B cell (primary cell): ENCODE measurements around the gene TGFA.

Source experiments
- EZH2 ChIP-seq: IDR thresholded peaks from 2 replicates; pipeline ENCODE4 v1.6.1; 2012; ENCODE audit warnings: borderline replicate concordance, low read depth, mild to moderate bottlenecking, moderate library complexity, low read length; ENCODE audit not compliant: insufficient read depth, poor library complexity, severe bottlenecking
- TF ChIP-seq, protein P1 (sequence below): fragments of 200-600 bp; IDR thresholded peaks from one replicate; pipeline ENCODE4 v1.8.0; 2022; ENCODE audit warnings: antibody characterized with exemption, mild to moderate bottlenecking

DNA sequence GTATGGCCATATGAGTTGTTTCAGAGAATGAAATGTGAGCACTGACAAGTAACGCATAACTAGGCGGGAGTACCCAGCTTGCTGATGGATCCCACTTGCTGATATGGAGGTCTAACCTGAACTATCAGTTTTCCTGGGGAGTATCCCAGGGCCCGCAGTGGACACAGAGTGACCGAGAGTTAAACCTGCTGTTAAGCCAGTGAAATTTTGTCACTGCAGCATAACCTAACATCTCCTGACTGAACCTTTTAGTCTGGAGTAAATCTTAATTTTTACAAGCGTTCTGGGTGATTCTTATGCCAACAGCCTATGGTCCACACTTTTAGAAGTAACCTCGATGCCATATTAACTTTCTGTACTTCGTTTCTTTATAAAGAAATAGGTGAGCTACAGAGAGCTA, 54.4 kb downstream of the TGFA start:
- TF ChIP-seq, protein P1, sequence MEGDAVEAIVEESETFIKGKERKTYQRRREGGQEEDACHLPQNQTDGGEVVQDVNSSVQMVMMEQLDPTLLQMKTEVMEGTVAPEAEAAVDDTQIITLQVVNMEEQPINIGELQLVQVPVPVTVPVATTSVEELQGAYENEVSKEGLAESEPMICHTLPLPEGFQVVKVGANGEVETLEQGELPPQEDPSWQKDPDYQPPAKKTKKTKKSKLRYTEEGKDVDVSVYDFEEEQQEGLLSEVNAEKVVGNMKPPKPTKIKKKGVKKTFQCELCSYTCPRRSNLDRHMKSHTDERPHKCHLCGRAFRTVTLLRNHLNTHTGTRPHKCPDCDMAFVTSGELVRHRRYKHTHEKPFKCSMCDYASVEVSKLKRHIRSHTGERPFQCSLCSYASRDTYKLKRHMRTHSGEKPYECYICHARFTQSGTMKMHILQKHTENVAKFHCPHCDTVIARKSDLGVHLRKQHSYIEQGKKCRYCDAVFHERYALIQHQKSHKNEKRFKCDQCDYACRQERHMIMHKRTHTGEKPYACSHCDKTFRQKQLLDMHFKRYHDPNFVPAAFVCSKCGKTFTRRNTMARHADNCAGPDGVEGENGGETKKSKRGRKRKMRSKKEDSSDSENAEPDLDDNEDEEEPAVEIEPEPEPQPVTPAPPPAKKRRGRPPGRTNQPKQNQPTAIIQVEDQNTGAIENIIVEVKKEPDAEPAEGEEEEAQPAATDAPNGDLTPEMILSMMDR, result no peak
- TF ChIP-seq EZH2, result no peak
